ENCODE results near the gene CDT1.

The CDT1 gene

GRCh38 chr16:88806491-88807111 lies 3.0 kb downstream of the CDT1 start:
- Histone ChIP-seq H3K9ac (ENCODE audit: low read length) (no peak overlapping the region), H2BK120ac (ENCODE audit: insufficient read depth, low read length, poor library complexity) (no peak overlapping the region), H4K8ac (ENCODE audit: low read depth, low read length) (no peak overlapping the region), H3K4me3 (ENCODE audit: low read depth, low read length) (no peak overlapping the region), H3K23ac (ENCODE audit: low read length) (no peak overlapping the region), H3K18ac (ENCODE audit: low read length) (no peak overlapping the region), H3K4me2 (ENCODE audit: low read length) (no peak overlapping the region), H3K14ac (ENCODE audit: low read length) (no peak overlapping the region), H3K4me1 (ENCODE audit: control insufficient read depth in 1 of 2, insufficient read depth in 2 of 2, low read length in 2 of 2) (peaks cover 17 to 30% of the 10 kb centered on the region in 2 experiments), H2AFZ (ENCODE audit: insufficient read depth, low read length, poor library complexity) (no peak overlapping the region), H3K27ac (ENCODE audit: low read depth, low read length) (no peak overlapping the region), H2BK5ac (ENCODE audit: low read depth, low read length, poor library complexity) (no peak overlapping the region), H4K91ac (ENCODE audit: low read depth, low read length) (no peak overlapping the region), H3K79me2 (ENCODE audit: control insufficient read depth, insufficient read depth, low read length, poor library complexity) (peaks cover 14% of the 10 kb centered on the region), H3K36me3 (ENCODE audit: control insufficient read depth in 1 of 2, insufficient read depth in 2 of 2, low read length in 2 of 2) (peaks cover 51% of the 10 kb centered on the region in 2 experiments), H2AK5ac (ENCODE audit: low read length) (no peak overlapping the region), H4K12ac (ENCODE audit: low read depth, low read length) (no peak overlapping the region), H3K4ac (ENCODE audit: low read depth, low read length) (no peak overlapping the region), H3K27me3 (ENCODE audit: insufficient read depth, low read length) (no peaks in the 10 kb centered on the region), H2BK12ac (ENCODE audit: low read length) (no peak overlapping the region), H3K79me1 (ENCODE audit: low read length) (peaks cover 15% of the 10 kb centered on the region), H3K9me3 (ENCODE audit: insufficient read depth, low read depth, low read length) (no peaks in the 10 kb centered on the region)
- DNase-seq: no peak
- WGBS (ENCODE audit: extremely low coverage, insufficient coverage, insufficient read length): no CpG with 5 or more reads among the region's 27 CpGs

- Histone ChIP-seq H4K91ac (ENCODE audit: low read depth, low read length) (no peak overlapping the region), H3K4ac (ENCODE audit: low read depth, low read length) (no peak overlapping the region), H3K27ac (ENCODE audit: low read depth, low read length) (no peak overlapping the region), H2AFZ (ENCODE audit: insufficient read depth, low read length, poor library complexity) (no peak overlapping the region), H2BK120ac (ENCODE audit: insufficient read depth, low read length, poor library complexity) (no peak overlapping the region), H3K79me1 (ENCODE audit: low read length) (peaks cover 19% of the 10 kb centered on the region), H4K8ac (ENCODE audit: low read depth, low read length) (no peak overlapping the region), H3K27me3 (ENCODE audit: insufficient read depth, low read length) (no peaks in the 10 kb centered on the region), H2BK12ac (ENCODE audit: low read length) (no peak overlapping the region), H3K4me2 (ENCODE audit: low read length) (no peak overlapping the region), H3K4me1 (ENCODE audit: control insufficient read depth in 1 of 2, insufficient read depth in 2 of 2, low read length in 2 of 2) (peaks cover 15 to 32% of the 10 kb centered on the region in 2 experiments), H2BK5ac (ENCODE audit: low read depth, low read length, poor library complexity) (no peak overlapping the region), H3K14ac (ENCODE audit: low read length) (no peak overlapping the region), H2AK5ac (ENCODE audit: low read length) (no peak overlapping the region), H3K36me3 (ENCODE audit: control insufficient read depth in 1 of 2, insufficient read depth in 2 of 2, low read length in 2 of 2) (peaks cover 51% of the 10 kb centered on the region in 2 experiments), H3K9ac (ENCODE audit: low read length) (no peak overlapping the region), H3K4me3 (ENCODE audit: low read depth, low read length) (no peak overlapping the region), H3K23ac (ENCODE audit: low read length) (no peak overlapping the region), H3K18ac (ENCODE audit: low read length) (no peak overlapping the region), H3K79me2 (ENCODE audit: control insufficient read depth, insufficient read depth, low read length, poor library complexity) (peaks cover 18% of the 10 kb centered on the region), H3K9me3 (ENCODE audit: insufficient read depth, low read depth, low read length) (peaks cover 2% of the 10 kb centered on the region), H4K12ac (ENCODE audit: low read depth, low read length) (no peak overlapping the region)
- DNase-seq: no peak
- WGBS (ENCODE audit: extremely low coverage, insufficient coverage, insufficient read length): no CpG with 5 or more reads among the region's 24 CpGs
These were observed 3.6 kb downstream of the CDT1 start for GRCh38 chr16:88807142-88807625.

- no peak overlapping the region for H2AFZ ChIP-seq (ENCODE audit: insufficient read depth, low read length, poor library complexity)
- H3K4me2 ChIP-seq (ENCODE audit: low read length): no peak overlapping the region
- no peak overlapping the region for H2BK12ac ChIP-seq (ENCODE audit: low read length)
- no peak overlapping the region for H2BK120ac ChIP-seq (ENCODE audit: insufficient read depth, low read length, poor library complexity)
- peaks cover 18% of the 10 kb centered on the region for H3K79me2 ChIP-seq (ENCODE audit: control insufficient read depth, insufficient read depth, low read length, poor library complexity)
- no peak overlapping the region for H3K18ac ChIP-seq (ENCODE audit: low read length)
- peaks cover 51% of the 10 kb centered on the region in 2 experiments for H3K36me3 ChIP-seq (ENCODE audit: control insufficient read depth in 1 of 2, insufficient read depth in 2 of 2, low read length in 2 of 2)
- WGBS (ENCODE audit: extremely low coverage, insufficient coverage, insufficient read length): no CpG with 5 or more reads among the region's 26 CpGs
- H4K12ac ChIP-seq (ENCODE audit: low read depth, low read length): no peak overlapping the region
- H3K23ac ChIP-seq (ENCODE audit: low read length): no peak overlapping the region
- no peak overlapping the region for H3K4me3 ChIP-seq (ENCODE audit: low read depth, low read length)
- H3K27me3 ChIP-seq (ENCODE audit: insufficient read depth, low read length): no peaks in the 10 kb centered on the region
- DNase-seq: no peak
- H3K9me3 ChIP-seq (ENCODE audit: insufficient read depth, low read depth, low read length): peaks cover 2% of the 10 kb centered on the region
- no peak overlapping the region for H2BK5ac ChIP-seq (ENCODE audit: low read depth, low read length, poor library complexity)
- no peak overlapping the region for H4K8ac ChIP-seq (ENCODE audit: low read depth, low read length)
- H3K4ac ChIP-seq (ENCODE audit: low read depth, low read length): no peak overlapping the region
- no peak overlapping the region for H3K14ac ChIP-seq (ENCODE audit: low read length)
- no peak overlapping the region for H3K27ac ChIP-seq (ENCODE audit: low read depth, low read length)
- H3K9ac ChIP-seq (ENCODE audit: low read length): no peak overlapping the region
- H3K4me1 ChIP-seq (ENCODE audit: control insufficient read depth in 1 of 2, insufficient read depth in 2 of 2, low read length in 2 of 2): peaks cover 15 to 33% of the 10 kb centered on the region in 2 experiments
- no peak overlapping the region for H2AK5ac ChIP-seq (ENCODE audit: low read length)
- peaks cover 21% of the 10 kb centered on the region for H3K79me1 ChIP-seq (ENCODE audit: low read length)
- H4K91ac ChIP-seq (ENCODE audit: low read depth, low read length): no peak overlapping the region
These were observed 4.3 kb downstream of the CDT1 start for GRCh38 chr16:88807626-88808453.

DNA sequence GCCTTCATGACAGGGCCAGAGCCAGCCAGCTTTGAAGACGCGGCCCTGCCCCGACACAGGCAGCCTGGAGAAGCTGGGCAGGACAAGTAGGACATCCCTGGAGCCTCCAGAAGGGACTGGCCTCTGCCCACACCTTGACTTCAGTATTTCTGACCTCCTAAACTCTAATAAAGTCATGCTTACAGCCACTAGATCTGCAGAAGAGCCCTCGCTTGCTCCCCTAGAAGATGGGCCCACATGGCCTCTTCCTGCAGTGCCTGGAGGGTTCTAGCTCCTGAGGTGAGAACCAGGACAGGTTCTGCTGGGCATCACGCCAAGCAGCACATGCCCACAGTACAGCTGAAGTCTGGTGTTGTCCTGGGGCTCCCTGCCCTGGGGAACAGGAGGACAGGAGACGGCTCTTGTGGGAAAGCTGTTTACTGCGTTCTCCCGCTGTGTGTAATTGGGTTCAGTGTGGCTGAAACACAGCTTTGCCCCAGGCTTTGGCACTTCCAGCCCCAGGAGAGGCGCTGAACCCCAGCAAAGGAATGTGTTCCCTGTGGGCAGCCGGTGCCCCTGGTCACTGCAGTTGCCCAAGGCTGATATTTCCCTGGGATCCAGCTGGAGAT lies 5.6 kb downstream of the CDT1 start:
- Histone ChIP-seq H3K4me3 (ENCODE audit: low read depth, low read length) (no peak overlapping the region), H4K91ac (ENCODE audit: low read depth, low read length) (no peak overlapping the region), H4K8ac (ENCODE audit: low read depth, low read length) (no peak overlapping the region), H3K36me3 (ENCODE audit: control insufficient read depth in 1 of 2, insufficient read depth in 2 of 2, low read length in 2 of 2) (peaks cover 51% of the 10 kb centered on the region in 2 experiments), H3K4me1 (ENCODE audit: control insufficient read depth in 1 of 2, insufficient read depth in 2 of 2, low read length in 2 of 2) (peaks cover 15 to 32% of the 10 kb centered on the region in 2 experiments), H3K4me2 (ENCODE audit: low read length) (no peak overlapping the region), H2BK12ac (ENCODE audit: low read length) (no peak overlapping the region), H4K12ac (ENCODE audit: low read depth, low read length) (no peak overlapping the region), H3K23ac (ENCODE audit: low read length) (no peak overlapping the region), H3K79me1 (ENCODE audit: low read length) (peaks cover 15% of the 10 kb centered on the region), H2AK5ac (ENCODE audit: low read length) (no peak overlapping the region), H3K4ac (ENCODE audit: low read depth, low read length) (no peak overlapping the region), H3K9ac (ENCODE audit: low read length) (no peak overlapping the region), H3K14ac (ENCODE audit: low read length) (no peak overlapping the region), H3K79me2 (ENCODE audit: control insufficient read depth, insufficient read depth, low read length, poor library complexity) (peaks cover 13% of the 10 kb centered on the region), H3K27ac (ENCODE audit: low read depth, low read length) (no peak overlapping the region), H2BK5ac (ENCODE audit: low read depth, low read length, poor library complexity) (no peak overlapping the region), H3K9me3 (ENCODE audit: insufficient read depth, low read depth, low read length) (peaks cover 2% of the 10 kb centered on the region), H3K27me3 (ENCODE audit: insufficient read depth, low read length) (no peaks in the 10 kb centered on the region), H2BK120ac (ENCODE audit: insufficient read depth, low read length, poor library complexity) (no peak overlapping the region), H3K18ac (ENCODE audit: low read length) (no peak overlapping the region), H2AFZ (ENCODE audit: insufficient read depth, low read length, poor library complexity) (no peak overlapping the region)
- no peak for DNase-seq
- WGBS (ENCODE audit: extremely low coverage, insufficient coverage, insufficient read length): no CpG with 5 or more reads among the region's 10 CpGs

Measured in trophoblast cell (in vitro differentiated cells and primary cell).